Right atrium auricular region (tissue), 2 donors: ENCODE results near the gene ADRA2C. TPM values are rescaled to one million over a fixed set of nuclear protein-coding genes. Genes with fewer than 3 reads are reported as not detected.

ENCODE experiments used
- DNase-seq: peaks from one replicate; pipeline ENCODE4 v3.0.0-alpha.2; 2019; ENCODE audit warnings: low spot score
- H3K27ac ChIP-seq, 2 donors: fragments of 200-600 bp; sonication (generic); 1 replicate in 1 of 2; 2 replicates in 1 of 2; pipeline ENCODE4 v1.5.1; 2016 to 2019
- H3K27me3 ChIP-seq, 2 donors: fragments of 200-600 bp; sonication (generic); one replicate each; pipeline versions ENCODE4 v1.5.1 to v1.6.0; 2017 to 2019
- H3K36me3 ChIP-seq: fragments of 200-600 bp; sonication (generic); one replicate; pipeline ENCODE4 v1.5.1; 2016
- H3K4me1 ChIP-seq, 2 donors: fragments of 200-600 bp; sonication (generic); one replicate each; pipeline versions ENCODE4 v1.5.1 to v1.6.0; 2017 to 2019
- H3K4me3 ChIP-seq, 2 donors: fragments of 200-600 bp; sonication (generic); 1 replicate in 1 of 2; 2 replicates in 1 of 2; pipeline ENCODE4 v1.5.1; 2017 to 2019; ENCODE audit warnings: mild to moderate bottlenecking in 1 of 2, moderate library complexity in 1 of 2
- H3K9me3 ChIP-seq, 2 donors: fragments of 200-600 bp; sonication (generic); one replicate each; pipeline ENCODE4 v1.5.1; 2019
- total RNA-seq, 2 donors: library from RNA; depleted of rRNA; stranded (reverse); fragments of >200 nt; gene quantifications; one replicate each; pipeline ENCODE4 v1.1.0, GENCODE V29; 2016
- TF ChIP-seq, protein P1 (sequence below), 2 donors: fragments of 200-600 bp; sonication (generic); IDR thresholded peaks; one replicate each; pipeline ENCODE4 v1.5.1; 2019; ENCODE audit warnings: antibody characterized with exemption in 2 of 2

Gene ADRA2C
- total RNA-seq, 2 donors from 2014 or later = 2.6 to 3.1 TPM

DNA sequence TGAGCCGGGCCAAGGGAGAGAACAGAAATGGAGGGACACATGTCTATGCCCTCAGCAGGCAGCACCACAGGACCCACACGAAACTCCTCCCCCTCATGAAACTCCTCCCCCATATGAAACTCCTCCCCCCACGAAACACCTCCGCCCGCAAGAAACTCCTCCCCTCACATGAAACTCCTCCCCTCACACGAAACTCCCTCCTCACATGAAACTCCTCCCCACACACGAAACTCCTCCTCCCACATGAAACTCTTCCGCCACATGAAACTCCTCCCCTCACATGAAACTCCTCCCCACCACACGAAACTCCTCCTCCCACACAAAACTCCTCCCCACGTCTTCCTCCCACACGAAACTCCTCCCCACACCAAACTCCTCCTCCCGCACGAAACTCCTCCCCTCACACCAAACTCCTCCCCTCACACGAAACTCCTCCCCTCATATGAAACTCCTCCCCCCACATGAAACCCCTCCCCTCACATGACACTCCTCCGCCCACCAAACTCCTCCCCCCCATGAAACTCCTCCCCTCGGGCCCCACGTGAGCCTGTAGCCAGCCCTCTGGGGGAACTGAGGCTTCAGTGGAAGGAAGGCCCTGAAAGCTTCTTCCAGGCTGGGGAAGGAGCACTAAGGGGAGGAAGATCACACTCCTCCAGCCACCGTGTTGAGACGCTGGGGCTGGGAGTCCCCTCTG lies 15.2 kb downstream of the ADRA2C start:
- Histone ChIP-seq H3K4me1 (no peaks in the 10 kb centered on the region), H3K9me3 (no peaks in the 10 kb centered on the region), H3K4me3 (no peak overlapping the region), H3K36me3 (no peaks in the 10 kb centered on the region), H3K27ac (no peak overlapping the region), H3K27me3 (no peaks in the 10 kb centered on the region)
- DNase-seq = no peak
- TF ChIP-seq, protein P1, sequence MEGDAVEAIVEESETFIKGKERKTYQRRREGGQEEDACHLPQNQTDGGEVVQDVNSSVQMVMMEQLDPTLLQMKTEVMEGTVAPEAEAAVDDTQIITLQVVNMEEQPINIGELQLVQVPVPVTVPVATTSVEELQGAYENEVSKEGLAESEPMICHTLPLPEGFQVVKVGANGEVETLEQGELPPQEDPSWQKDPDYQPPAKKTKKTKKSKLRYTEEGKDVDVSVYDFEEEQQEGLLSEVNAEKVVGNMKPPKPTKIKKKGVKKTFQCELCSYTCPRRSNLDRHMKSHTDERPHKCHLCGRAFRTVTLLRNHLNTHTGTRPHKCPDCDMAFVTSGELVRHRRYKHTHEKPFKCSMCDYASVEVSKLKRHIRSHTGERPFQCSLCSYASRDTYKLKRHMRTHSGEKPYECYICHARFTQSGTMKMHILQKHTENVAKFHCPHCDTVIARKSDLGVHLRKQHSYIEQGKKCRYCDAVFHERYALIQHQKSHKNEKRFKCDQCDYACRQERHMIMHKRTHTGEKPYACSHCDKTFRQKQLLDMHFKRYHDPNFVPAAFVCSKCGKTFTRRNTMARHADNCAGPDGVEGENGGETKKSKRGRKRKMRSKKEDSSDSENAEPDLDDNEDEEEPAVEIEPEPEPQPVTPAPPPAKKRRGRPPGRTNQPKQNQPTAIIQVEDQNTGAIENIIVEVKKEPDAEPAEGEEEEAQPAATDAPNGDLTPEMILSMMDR (IDR thresholded peaks at IDR 0.05) = no peak

DNA sequence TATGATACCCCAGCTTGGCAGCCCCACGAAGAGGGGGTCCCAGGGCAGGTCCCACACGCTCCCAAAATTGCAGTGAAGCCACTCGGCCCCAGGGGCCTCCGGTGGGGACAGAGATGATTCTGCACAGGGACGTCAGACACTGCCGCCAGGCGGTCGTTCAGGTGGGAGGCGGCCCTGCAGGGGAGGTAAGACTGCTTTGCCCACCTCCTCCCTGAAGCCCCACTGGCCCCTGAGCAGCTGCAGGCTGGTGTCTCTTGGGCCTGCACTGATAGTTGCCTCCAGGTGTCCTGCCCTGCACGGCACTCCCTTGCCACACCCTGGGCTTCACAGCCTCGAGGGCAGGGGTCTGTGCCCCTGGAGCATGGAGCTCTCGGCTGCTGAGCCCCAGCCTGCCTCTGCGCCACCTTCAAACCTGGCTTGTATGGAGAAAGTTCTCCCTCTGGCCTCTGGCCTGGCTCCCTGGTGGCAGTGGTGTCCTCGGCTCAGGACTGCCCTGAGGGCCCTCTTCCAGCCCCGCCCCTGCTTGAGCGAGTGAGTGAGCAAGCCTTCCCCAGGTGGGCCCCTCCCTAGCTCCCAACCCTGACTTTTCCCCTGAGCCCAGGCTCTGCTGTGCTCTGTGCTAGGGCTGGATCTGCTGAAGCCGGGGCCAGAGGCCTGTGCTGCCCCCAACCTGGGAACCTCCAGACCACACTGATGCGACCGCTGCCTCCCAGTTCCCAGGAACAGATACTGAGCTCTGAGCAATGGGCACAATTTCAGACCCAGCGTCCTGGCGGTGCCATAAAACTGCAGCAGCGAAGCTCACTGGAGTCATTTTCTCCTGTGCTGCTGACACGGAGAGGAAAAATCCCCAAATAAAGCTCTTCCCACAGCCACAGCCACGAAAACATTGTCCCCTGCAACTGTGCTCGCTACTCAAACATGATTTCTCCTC lies 16.1 kb downstream of the ADRA2C start:
- Histone ChIP-seq H3K27me3 (no peaks in the 10 kb centered on the region), H3K36me3 (no peaks in the 10 kb centered on the region), H3K9me3 (no peaks in the 10 kb centered on the region), H3K27ac (no peak overlapping the region), H3K4me1 (no peaks in the 10 kb centered on the region), H3K4me3 (no peak overlapping the region)
- TF ChIP-seq, protein P1 (IDR thresholded peaks at IDR 0.05) = no peak
- no peak for DNase-seq

DNA sequence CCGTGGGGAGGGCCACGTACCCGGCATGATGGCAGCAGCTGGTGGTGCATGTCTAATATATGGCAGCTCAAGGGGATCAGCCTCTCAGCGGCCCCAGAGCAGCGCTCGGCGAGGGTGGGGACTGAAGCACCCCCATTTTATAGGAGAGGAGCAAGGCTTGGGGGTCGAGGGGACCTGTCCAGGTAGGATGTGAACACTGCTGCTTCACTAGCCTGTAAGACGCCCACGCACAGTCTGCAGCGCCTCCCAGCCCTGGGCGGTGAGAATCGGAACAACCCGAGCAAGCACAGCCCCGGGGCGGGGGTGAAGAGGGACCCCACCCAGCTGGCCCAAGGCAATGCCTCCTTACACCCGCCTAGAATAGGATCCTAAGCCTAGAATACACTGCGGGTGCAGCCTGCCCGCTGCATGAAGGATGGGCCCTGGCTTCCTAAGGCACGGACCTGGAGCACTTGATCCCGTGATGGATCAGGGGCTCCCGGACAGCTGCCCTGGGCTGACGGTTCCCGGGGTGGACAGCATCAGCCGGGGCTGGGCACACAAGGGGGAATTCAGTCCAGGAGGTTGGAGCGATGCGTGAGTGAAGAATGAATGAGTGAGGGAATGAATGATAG lies 17.6 kb downstream of the ADRA2C start:
- no peaks in the 10 kb centered on the region for H3K9me3 ChIP-seq
- no peaks in the 10 kb centered on the region for H3K4me1 ChIP-seq
- no peak overlapping the region for H3K4me3 ChIP-seq
- no peaks in the 10 kb centered on the region for H3K36me3 ChIP-seq
- no peak overlapping the region for H3K27ac ChIP-seq
- TF ChIP-seq, protein P1 (IDR thresholded peaks at IDR 0.05) = peak in 1 of 2 donors; percentile 43
- no peaks in the 10 kb centered on the region for H3K27me3 ChIP-seq
- DNase-seq = no peak

DNA sequence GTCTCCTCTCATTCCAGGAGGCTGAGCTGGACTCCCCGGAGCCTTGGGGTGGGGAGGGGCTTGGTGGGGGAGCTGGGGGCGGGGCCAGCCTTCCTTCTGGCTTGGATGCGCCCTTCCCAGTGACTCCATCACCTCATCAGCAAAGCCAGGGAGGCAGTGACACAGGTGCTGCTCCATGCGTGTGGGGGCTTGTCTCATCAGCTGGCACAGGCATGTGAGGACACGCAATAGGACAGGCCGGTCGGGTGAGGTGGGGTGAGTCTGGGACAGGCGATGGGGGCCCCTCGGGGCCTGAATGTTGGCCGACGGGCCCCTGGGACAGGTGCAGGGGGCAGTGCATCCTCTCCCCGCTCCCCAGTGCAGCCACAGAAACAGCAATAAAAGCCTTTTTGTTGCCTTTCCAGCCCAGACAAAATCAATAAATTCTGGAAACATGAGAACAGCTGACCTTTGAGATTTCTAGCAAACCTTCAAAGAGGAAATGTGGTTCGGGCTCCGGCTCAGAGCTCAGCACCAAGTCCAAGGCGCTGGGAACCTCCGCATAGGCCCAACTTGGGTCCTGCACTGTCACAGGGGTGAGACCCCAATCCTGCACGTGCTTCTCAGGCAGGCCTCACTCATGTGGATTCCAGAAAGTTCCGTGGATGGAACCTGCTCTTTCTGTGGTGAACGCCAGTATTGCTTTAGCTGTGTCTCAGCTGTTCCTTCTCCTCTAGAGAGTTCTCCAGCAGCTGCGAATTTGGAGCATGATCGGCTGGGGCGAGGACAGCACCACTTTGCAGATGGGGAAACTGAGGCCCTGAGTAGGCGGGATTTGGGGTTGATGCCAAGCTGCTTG lies 18.5 kb downstream of the ADRA2C start:
- H3K4me3 ChIP-seq = no peak overlapping the region
- DNase-seq = no peak
- H3K9me3 ChIP-seq = no peaks in the 10 kb centered on the region
- no peaks in the 10 kb centered on the region for H3K4me1 ChIP-seq
- no peak overlapping the region for H3K27ac ChIP-seq
- TF ChIP-seq, protein P1 (IDR thresholded peaks at IDR 0.05) = no peak
- H3K36me3 ChIP-seq = no peaks in the 10 kb centered on the region
- H3K27me3 ChIP-seq = no peaks in the 10 kb centered on the region

DNA sequence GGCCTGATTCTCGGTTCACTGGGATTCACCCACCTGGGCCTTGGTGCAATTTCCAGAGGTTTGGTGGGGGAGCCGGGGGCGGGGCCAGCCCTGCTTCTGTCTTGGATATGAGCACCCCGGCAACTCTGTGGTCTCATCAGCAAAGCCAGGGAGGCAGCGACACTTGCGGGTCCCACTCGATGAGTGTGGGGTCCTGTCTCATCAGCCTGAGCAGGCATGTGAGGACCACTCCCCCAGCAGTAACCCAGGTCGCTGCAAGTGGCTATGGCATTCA lies 19.0 kb downstream of the ADRA2C start:
- Histone ChIP-seq H3K36me3 (no peaks in the 10 kb centered on the region), H3K9me3 (no peaks in the 10 kb centered on the region), H3K27ac (no peak overlapping the region), H3K27me3 (no peaks in the 10 kb centered on the region), H3K4me3 (no peak overlapping the region), H3K4me1 (no peaks in the 10 kb centered on the region)
- no peak for DNase-seq
- TF ChIP-seq, protein P1 (IDR thresholded peaks at IDR 0.05) = no peak
